Nephron progenitor cell (in vitro differentiated cells): ENCODE data around the gene RACK1.

ENCODE experiments used
- DNase-seq: peaks from one replicate; pipeline ENCODE4 v3.0.0; 2021
- H3K27ac Mint-ChIP-seq: 2 replicates; pipeline ENCODE4 v1.8.0; 2021; ENCODE audit warnings: mild to moderate bottlenecking, moderate library complexity, mixed read lengths
- H3K27me3 Mint-ChIP-seq: 2 replicates; pipeline ENCODE4 v1.8.0; 2021; ENCODE audit warnings: mild to moderate bottlenecking, low read depth, mixed read lengths; ENCODE audit not compliant: poor library complexity
- H3K36me3 Mint-ChIP-seq: 2 replicates; pipeline ENCODE4 v1.8.0; 2021; ENCODE audit warnings: low read depth, mixed read lengths
- H3K4me1 Mint-ChIP-seq: 2 replicates; pipeline ENCODE4 v1.8.0; 2021; ENCODE audit warnings: mixed read lengths
- H3K4me3 Mint-ChIP-seq: 2 replicates; pipeline ENCODE4 v1.8.0; 2021; ENCODE audit warnings: mild to moderate bottlenecking, moderate library complexity, mixed read lengths
- H3K9me3 Mint-ChIP-seq: 2 replicates; pipeline ENCODE4 v1.8.0; 2021; ENCODE audit warnings: mild to moderate bottlenecking, moderate library complexity, mixed read lengths
- TF ChIP-seq, protein P1 (sequence below): fragments of 200-600 bp; sonication (generic); IDR thresholded peaks from 2 replicates; pipeline ENCODE4 v1.5.0; 2021; ENCODE audit warnings: antibody characterized with exemption

The RACK1 gene

DNA sequence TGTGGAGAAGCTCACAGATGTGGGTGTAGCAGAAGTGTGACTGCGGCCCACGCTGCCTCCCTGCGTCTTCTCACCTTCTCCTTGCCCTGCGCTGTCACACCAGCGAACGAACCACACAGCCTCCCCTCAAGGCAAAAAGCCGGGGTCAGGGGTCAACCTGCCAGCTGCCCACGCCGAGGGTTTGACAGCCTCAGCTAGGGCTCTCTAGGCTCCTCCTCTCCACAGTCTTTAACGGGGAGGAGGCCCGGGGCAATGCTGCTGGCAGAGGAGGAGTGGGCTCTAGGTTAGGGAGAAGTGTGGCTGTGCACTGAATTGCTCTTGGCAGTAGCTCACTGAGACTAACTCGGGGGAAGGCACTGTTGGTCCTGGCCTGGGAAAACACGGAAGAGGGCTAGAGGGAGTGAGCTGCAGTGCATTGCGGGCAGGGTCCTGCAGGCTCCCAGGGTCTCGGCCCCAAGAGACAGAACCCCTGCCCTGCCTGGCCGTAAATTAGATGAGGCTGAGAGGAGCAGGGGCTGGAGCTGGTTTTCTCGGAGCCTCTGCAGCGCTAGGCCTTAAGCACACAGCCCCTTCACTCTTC is 21.5 kb upstream of the RACK1 start:
- TF ChIP-seq, protein P1, sequence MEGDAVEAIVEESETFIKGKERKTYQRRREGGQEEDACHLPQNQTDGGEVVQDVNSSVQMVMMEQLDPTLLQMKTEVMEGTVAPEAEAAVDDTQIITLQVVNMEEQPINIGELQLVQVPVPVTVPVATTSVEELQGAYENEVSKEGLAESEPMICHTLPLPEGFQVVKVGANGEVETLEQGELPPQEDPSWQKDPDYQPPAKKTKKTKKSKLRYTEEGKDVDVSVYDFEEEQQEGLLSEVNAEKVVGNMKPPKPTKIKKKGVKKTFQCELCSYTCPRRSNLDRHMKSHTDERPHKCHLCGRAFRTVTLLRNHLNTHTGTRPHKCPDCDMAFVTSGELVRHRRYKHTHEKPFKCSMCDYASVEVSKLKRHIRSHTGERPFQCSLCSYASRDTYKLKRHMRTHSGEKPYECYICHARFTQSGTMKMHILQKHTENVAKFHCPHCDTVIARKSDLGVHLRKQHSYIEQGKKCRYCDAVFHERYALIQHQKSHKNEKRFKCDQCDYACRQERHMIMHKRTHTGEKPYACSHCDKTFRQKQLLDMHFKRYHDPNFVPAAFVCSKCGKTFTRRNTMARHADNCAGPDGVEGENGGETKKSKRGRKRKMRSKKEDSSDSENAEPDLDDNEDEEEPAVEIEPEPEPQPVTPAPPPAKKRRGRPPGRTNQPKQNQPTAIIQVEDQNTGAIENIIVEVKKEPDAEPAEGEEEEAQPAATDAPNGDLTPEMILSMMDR = no peak
- H3K27ac Mint-ChIP-seq = peak overlapping the region; percentile 98
- no peaks in the 10 kb centered on the region for H3K9me3 Mint-ChIP-seq
- peaks cover 3% of the 10 kb centered on the region for H3K27me3 Mint-ChIP-seq
- peak overlapping the region; percentile 77 for H3K4me3 Mint-ChIP-seq
- H3K36me3 Mint-ChIP-seq = peaks cover 13% of the 10 kb centered on the region
- DNase-seq = peak; percentile 85
- peaks cover 65% of the 10 kb centered on the region for H3K4me1 Mint-ChIP-seq

DNA sequence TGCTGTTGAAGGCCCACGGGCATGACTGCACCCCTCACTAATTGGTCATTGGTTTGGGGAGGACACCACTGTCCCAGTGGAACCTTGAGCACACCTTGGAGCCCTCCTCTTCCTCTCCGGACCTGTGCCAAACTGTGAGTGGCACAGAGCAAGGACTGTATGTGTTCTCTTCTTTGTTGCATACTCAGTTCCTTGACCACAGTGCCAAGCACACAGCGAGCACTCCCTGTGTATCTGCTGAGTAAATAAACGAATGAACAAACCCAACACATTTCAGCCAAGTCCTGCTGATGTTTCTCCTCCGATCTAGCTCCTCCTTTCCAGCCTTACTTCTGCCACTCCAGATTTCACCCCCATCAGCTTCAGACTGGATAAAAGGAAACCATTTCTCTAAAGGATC is 19.9 kb upstream of the RACK1 start:
- peak overlapping the region; percentile 83 for H3K27ac Mint-ChIP-seq
- peaks cover 3% of the 10 kb centered on the region for H3K27me3 Mint-ChIP-seq
- H3K4me3 Mint-ChIP-seq = peak overlapping the region; percentile 69
- TF ChIP-seq, protein P1 = no peak
- H3K36me3 Mint-ChIP-seq = peaks cover 13% of the 10 kb centered on the region
- H3K9me3 Mint-ChIP-seq = no peaks in the 10 kb centered on the region
- peaks cover 78% of the 10 kb centered on the region for H3K4me1 Mint-ChIP-seq
- no peak for DNase-seq

DNA sequence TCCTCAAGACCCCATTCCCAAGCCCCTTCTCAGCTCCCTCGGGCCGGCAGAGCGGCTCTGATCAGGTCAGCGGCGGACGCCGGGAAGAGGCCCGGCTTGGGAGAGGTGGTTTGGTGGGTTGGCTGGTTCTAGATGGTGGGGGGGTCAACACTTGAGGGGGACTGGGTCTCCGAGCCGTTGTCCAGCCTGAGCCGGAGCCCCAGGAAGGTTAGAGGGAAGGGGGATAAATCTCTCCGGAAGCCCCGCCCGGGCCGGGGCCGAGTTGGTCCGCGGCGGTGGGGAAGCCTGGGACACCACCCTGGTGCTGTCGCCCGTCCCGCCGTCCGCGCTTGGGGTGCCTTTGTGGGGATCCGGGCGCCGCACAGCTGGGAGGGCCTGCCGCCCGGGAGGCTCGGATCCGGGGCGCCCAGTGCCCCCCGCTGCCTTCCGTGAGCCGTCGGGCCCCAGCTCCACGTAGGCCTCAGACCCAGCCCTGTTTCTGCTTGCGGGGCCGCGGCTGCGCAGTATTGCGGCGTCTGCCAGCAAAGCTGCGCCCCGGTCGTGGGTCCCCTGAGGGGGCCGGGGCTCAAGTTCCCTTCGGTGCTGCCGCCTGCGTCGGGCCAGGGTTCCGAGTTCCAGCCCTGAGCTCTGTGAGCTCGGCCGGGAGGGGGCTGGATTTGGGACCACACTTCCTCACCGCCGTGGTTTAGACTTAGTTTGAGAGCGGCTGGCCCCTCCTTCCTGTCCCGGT is 17.8 kb upstream of the RACK1 start:
- TF ChIP-seq, protein P1 = no peak
- H3K36me3 Mint-ChIP-seq = peaks cover 23% of the 10 kb centered on the region
- H3K27ac Mint-ChIP-seq = peak overlapping the region; percentile 96
- DNase-seq = peak; percentile 74
- H3K4me1 Mint-ChIP-seq = peaks cover 67% of the 10 kb centered on the region
- no peaks in the 10 kb centered on the region for H3K9me3 Mint-ChIP-seq
- H3K27me3 Mint-ChIP-seq = peaks cover 3% of the 10 kb centered on the region
- peak overlapping the region; percentile 97 for H3K4me3 Mint-ChIP-seq

DNA sequence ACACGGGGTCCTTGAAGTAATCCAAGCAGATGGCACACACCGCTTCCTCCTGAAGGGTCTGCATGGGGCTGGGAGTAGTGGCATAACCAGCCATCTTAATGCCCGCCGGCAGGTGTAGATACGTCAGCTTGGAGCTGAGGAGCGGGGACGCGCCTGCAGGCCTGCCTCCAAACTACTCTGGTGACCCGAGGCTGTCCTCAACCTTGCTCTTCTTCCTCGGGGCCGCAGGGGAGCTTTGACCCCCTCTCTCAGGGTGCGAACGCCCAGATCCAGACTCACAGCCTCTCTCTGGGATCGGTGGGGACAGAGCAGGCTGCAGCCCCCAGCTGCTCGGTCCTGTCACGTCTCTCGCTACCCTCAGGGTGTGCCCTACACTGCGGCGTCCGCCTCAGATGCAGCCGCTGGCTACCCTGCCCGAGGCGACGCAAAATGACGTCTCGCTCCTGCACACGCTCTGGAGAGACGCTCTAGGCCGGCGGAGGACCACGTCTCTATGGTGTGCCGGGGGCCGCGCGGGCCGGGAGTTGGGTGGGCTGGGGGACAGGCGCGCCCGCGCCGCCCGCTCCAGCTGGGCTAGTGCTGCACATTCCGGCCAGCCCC is 17.1 kb upstream of the RACK1 start, which contains the start of gene TRIM52:
TRIM52 (minus strand) TSS at position 424 of the 600 bp plus-strand sequence; CDS start at position 94, 330 bp downstream.
- H3K4me3 Mint-ChIP-seq = peak within 1 kb of the TSS; percentile 97
- no peaks in the 10 kb centered on the region for H3K9me3 Mint-ChIP-seq
- DNase-seq = peak; percentile 96
- peaks cover 27% of the 10 kb centered on the region for H3K36me3 Mint-ChIP-seq
- H3K27me3 Mint-ChIP-seq = peaks cover 3% of the 10 kb centered on the region
- peak within 1 kb of the TSS; percentile 96 for H3K27ac Mint-ChIP-seq
- TF ChIP-seq, protein P1 = no peak
- peaks cover 63% of the 10 kb centered on the region for H3K4me1 Mint-ChIP-seq

DNA sequence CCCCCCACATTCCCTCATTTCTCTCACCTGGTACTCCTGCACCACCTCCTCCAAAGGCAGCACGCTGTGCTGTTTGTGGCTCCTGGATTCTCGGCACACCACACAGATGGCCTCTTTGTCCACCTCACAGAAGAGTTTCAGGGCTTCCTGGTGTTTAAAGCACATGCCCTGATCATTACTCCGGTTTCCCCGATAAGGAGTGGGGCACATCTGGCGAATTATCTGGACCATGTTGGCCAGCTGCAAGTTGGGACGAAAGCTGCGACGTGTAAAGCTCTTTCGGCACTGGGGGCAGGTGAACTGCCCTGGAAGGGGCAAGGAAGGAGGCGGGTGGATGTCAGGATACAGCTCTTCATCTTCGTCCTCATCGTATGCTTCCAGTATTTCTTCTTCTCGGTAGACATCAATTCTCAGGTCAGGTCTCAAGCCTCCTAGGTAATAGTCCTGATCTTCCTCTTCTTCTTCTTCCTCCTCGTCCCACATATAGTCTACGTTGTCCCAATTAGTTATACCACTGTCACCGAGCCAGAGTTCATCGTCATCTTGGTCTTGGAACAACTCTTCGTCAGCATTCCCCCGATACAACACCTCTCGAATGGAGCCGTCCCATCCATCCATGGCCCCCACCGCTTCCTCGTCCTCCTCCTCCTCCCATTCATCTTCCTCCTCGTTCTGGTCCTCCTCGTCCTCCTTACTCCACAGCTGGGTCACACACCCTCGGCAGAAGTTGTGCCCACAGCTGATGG is 16.4 kb upstream of the RACK1 start:
- Mint-ChIP-seq H3K36me3 (peaks cover 32% of the 10 kb centered on the region), H3K4me1 (peaks cover 59% of the 10 kb centered on the region)

More for the DNA sequence above, 16.4 kb upstream of the RACK1 start:
- Mint-ChIP-seq H3K4me3 (peak overlapping the region; percentile 97), H3K27me3 (peaks cover 3% of the 10 kb centered on the region), H3K9me3 (no peaks in the 10 kb centered on the region), H3K27ac (peak overlapping the region; percentile 96)
- no peak for DNase-seq
- TF ChIP-seq, protein P1 = no peak
